Liver (tissue), 9 donors: Measurements from ENCODE around the gene AGPAT4. TPM values are rescaled to one million over a fixed set of nuclear protein-coding genes. Genes with fewer than 3 reads are reported as not detected.

Experiments
- DNase-seq: peaks from one replicate; pipeline ENCODE4 v3.0.0-alpha.2; 2017; ENCODE audit warnings: low spot score
- H3K27ac ChIP-seq, 2 donors: one replicate each; pipeline ENCODE4 v1.7.0; 2013; ENCODE audit warnings: inconsistent platforms in 2 of 2, low read length in 2 of 2, control low read depth in 1 of 2, low read depth in 1 of 2, mild to moderate bottlenecking in 1 of 2
- H3K27me3 ChIP-seq, 4 donors: one replicate each; pipeline versions ENCODE4 v1.6.1 to v1.7.0; 2013; ENCODE audit warnings: low read length in 3 of 4, inconsistent platforms in 1 of 4, mild to moderate bottlenecking in 1 of 4, moderate library complexity in 1 of 4; ENCODE audit not compliant: control insufficient read depth in 4 of 4, insufficient read depth in 4 of 4
- H3K36me3 ChIP-seq, 4 donors: one replicate each; pipeline versions ENCODE4 v1.6.1 to v1.7.0; 2013; ENCODE audit warnings: low read length in 3 of 4, mild to moderate bottlenecking in 3 of 4, low read depth in 1 of 4, moderate library complexity in 1 of 4; ENCODE audit not compliant: control insufficient read depth in 4 of 4, insufficient read depth in 3 of 4
- H3K4me1 ChIP-seq, 4 donors: one replicate each; pipeline versions ENCODE4 v1.6.1 to v1.7.0; 2013; ENCODE audit warnings: low read length in 3 of 4, mild to moderate bottlenecking in 3 of 4, moderate library complexity in 1 of 4; ENCODE audit not compliant: control insufficient read depth in 4 of 4, insufficient read depth in 4 of 4
- H3K4me3 ChIP-seq, 3 donors: one replicate each; pipeline versions ENCODE4 v1.6.1 to v1.7.0; 2013; ENCODE audit warnings: low read length in 3 of 3, control low read depth in 1 of 3, low read depth in 1 of 3, mild to moderate bottlenecking in 1 of 3
- H3K9ac ChIP-seq, 2 donors: one replicate each; pipeline ENCODE4 v1.7.0; 2013; ENCODE audit warnings: low read length in 2 of 2, mild to moderate bottlenecking in 2 of 2, moderate library complexity in 2 of 2, control low read depth in 1 of 2, low read depth in 1 of 2
- H3K9me3 ChIP-seq, 4 donors: one replicate each; pipeline versions ENCODE4 v1.6.1 to v1.7.0; 2013; ENCODE audit warnings: low read length in 3 of 4; ENCODE audit not compliant: control insufficient read depth in 4 of 4
- ATF3 ChIP-seq: IDR thresholded peaks from 2 replicates; pipeline ENCODE4 v1.6.1; 2016; ENCODE audit warnings: antibody characterized with exemption
- CTCF ChIP-seq: fragments of 150-350 bp; IDR thresholded peaks from 2 replicates; pipeline ENCODE4 v1.5.1; 2017; ENCODE audit warnings: improper control_type of control experiment, low read depth, low read length; ENCODE audit not compliant: missing input control
- EGR1 ChIP-seq, 2 donors: IDR thresholded peaks; 2 replicates each; pipeline ENCODE4 v1.6.1; 2016 to 2018; ENCODE audit warnings: antibody characterized with exemption in 2 of 2, low read depth in 2 of 2
- FOXA2 ChIP-seq: IDR thresholded peaks from 2 replicates; pipeline ENCODE4 v1.6.1; 2016; ENCODE audit warnings: antibody characterized with exemption
- GABPA ChIP-seq, 2 donors: IDR thresholded peaks in 1 of 2; conservative IDR thresholded peaks in 1 of 2; 2 replicates each; pipeline ENCODE4 v1.6.1; 2016; ENCODE audit warnings: antibody characterized with exemption in 2 of 2, mild to moderate bottlenecking in 1 of 2, moderate library complexity in 1 of 2
- HNF4A ChIP-seq, 2 donors: conservative IDR thresholded peaks; 2 replicates each; pipeline ENCODE4 v1.6.1; 2016; ENCODE audit warnings: antibody characterized with exemption in 2 of 2, mild to moderate bottlenecking in 2 of 2
- HNF4G ChIP-seq: IDR thresholded peaks from 2 replicates; pipeline ENCODE4 v1.6.1; 2016; ENCODE audit warnings: antibody characterized with exemption
- JUND ChIP-seq, 2 donors: IDR thresholded peaks; 2 replicates each; pipeline ENCODE4 v1.6.1; 2016; ENCODE audit warnings: antibody characterized with exemption in 2 of 2
- MAX ChIP-seq: IDR thresholded peaks from 2 replicates; pipeline ENCODE4 v1.6.1; 2016; ENCODE audit warnings: antibody characterized with exemption
- NR2F2 ChIP-seq: IDR thresholded peaks from 2 replicates; pipeline ENCODE4 v1.6.1; 2016; ENCODE audit warnings: antibody characterized with exemption
- RAD21 ChIP-seq, 2 donors: IDR thresholded peaks; 2 replicates each; pipeline ENCODE4 v1.6.1; 2016; ENCODE audit warnings: antibody characterized with exemption in 2 of 2, mild to moderate bottlenecking in 2 of 2
- REST ChIP-seq: IDR thresholded peaks from 2 replicates; pipeline ENCODE4 v1.6.1; 2016; ENCODE audit warnings: antibody characterized with exemption, mild to moderate bottlenecking
- RXRA ChIP-seq, 2 donors: IDR thresholded peaks; 2 replicates each; pipeline ENCODE4 v1.6.1; 2017 to 2018; ENCODE audit warnings: antibody characterized with exemption in 2 of 2, mild to moderate bottlenecking in 1 of 2
- SP1 ChIP-seq: IDR thresholded peaks from 2 replicates; pipeline ENCODE4 v1.6.1; 2018; ENCODE audit warnings: antibody characterized with exemption, mild to moderate bottlenecking
- TAF1 ChIP-seq: conservative IDR thresholded peaks from 2 replicates; pipeline ENCODE4 v1.6.1; 2016; ENCODE audit warnings: antibody characterized with exemption, mild to moderate bottlenecking
- YY1 ChIP-seq: IDR thresholded peaks from 2 replicates; pipeline ENCODE4 v1.6.1; 2016; ENCODE audit warnings: antibody characterized with exemption, mild to moderate bottlenecking
- ZBTB33 ChIP-seq: IDR thresholded peaks from 2 replicates; pipeline ENCODE4 v1.6.1; 2016; ENCODE audit warnings: antibody characterized with exemption
- WGBS: extraction: QIAGEN DNeasy Blood & Tissue Kit; methylation state at CpG from one replicate; pipeline ENCODE4 v1.1.7; 2013; 5-methylcytosine and 5-hydroxymethylcytosine counted together
- polyA plus RNA-seq, 2 donors: library from polyadenylated mRNA; stranded (reverse) in 1 of 2; unstranded in 1 of 2; fragments of 200-250 nt in 1 of 2; fragments of >200 nt in 1 of 2; fragmentation: Nextera tagmentation in 1 of 2; extraction: Ambion mirVana in 1 of 2; gene quantifications; one replicate each; pipeline versions ENCODE4 v1.2.1 to v1.2.3, GENCODE V29; 2013 to 2015
- total RNA-seq, 2 donors: library from RNA; depleted of rRNA; stranded (reverse); fragments of >200 nt; gene quantifications; one replicate each; pipeline ENCODE4 v1.2.3, GENCODE V29; 2014
- donor health status: healthy.
- donor health status: healthy.
- donor health status: healthy.
- donor health status: healthy.
- donor health status: healthy.

AGPAT4 gene
- total and polyA plus RNA-seq, 4 donors = 0.44 to 17.5 (median 0.69) TPM

GRCh38 chr6:161132384-161132783, 141.5 kb downstream of the AGPAT4 start:
- no peak overlapping the region for H3K4me3 ChIP-seq
- no peak overlapping the region for H3K9ac ChIP-seq
- no peaks in the 10 kb centered on the region for H3K4me1 ChIP-seq
- H3K9me3 ChIP-seq = no peaks in the 10 kb centered on the region
- H3K27me3 ChIP-seq = no peaks in the 10 kb centered on the region
- DNase-seq = no peak
- 98% methylated on average over 11 of the region's 11 CpGs for WGBS
- peaks cover 0 to 5% (median 3%) of the 10 kb centered on the region in 4 donors for H3K36me3 ChIP-seq
- H3K27ac ChIP-seq = no peak overlapping the region
- TF ChIP-seq FOXA2 (no peak), JUND (IDR thresholded peaks at IDR 0.05) (no peak), ZBTB33 (no peak), TAF1 (no peak), NR2F2 (no peak), CTCF (no peak), REST (no peak), YY1 (no peak), HNF4A (conservative IDR thresholded peaks at IDR 0.05) (no peak), RAD21 (IDR thresholded peaks at IDR 0.05) (no peak), GABPA (IDR thresholded peaks at IDR 0.05 in 1 of 2, conservative IDR thresholded peaks at IDR 0.05 in 1 of 2) (no peak), EGR1 (IDR thresholded peaks at IDR 0.05; ENCODE audit: low read depth in 2 of 2) (no peak), HNF4G (no peak), SP1 (no peak), ATF3 (no peak), RXRA (IDR thresholded peaks at IDR 0.05) (no peak), MAX (no peak)
